Activated T-cell treated with anti-CD3 and anti-CD28 coated beads, Interleukin-2, amount 50 U/mL, for 1 hour (primary cell): ENCODE data around the gene COPB1.

Experiments used
- DNase-seq: peaks from one replicate; pipeline ENCODE4 v3.0.0-alpha.2; 2020

COPB1 gene

GRCh38 chr11:14422052-14422813 is 77.4 kb downstream of the COPB1 start:
- DNase-seq, result no peak

DNA sequence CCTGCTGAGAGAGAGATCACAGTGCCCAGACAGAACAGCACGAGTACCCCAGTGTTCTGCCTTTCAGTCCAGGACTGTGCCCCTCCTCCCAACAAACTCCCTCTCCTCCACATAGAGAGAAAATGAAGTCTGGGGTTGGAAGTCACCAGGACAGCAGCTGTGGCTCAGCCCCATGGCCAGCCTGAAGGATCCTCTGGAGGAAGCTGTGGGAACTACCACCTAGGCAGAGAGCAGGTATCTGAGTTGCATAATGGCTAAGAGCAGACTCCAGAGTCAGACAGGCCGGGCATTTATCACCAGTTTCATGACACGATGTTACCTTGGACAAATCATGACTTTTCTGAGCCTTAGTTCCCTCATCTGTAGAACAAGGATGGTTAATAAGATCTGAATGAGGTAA is 79.4 kb downstream of the COPB1 start:
- no peak for DNase-seq

DNA sequence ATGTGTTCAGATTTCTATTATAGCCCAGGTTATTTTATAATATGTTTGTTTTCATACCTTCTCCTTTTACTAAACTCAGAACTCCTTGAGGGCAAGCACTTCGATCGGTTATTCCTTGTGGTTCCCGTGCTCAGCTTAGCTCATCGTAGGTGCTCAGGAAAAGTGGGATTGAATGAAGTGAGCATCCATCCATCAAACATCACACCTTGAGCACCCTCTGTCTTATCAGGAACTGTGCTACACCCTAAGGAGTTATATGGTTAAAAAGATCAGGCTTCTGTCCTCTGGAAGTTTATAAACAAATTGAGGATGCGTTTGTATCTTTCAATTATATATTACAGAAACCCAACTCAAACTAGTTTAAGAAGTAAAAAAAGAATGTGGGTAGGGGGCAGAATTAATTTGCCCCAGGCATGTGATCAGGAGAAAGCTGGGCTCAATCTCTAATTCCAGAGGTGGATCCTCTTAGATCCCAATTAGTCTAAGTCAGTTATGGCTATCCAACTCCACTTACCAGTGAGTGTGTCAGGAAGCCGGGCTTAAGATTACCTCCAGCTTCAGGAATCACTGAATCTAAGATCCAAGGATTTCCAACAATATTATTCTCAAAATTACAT is 80.7 kb downstream of the COPB1 start:
- DNase-seq, result no peak

- DNase-seq, result no peak
These were observed 81.8 kb downstream of the COPB1 start for GRCh38 chr11:14417617-14418374.

DNA sequence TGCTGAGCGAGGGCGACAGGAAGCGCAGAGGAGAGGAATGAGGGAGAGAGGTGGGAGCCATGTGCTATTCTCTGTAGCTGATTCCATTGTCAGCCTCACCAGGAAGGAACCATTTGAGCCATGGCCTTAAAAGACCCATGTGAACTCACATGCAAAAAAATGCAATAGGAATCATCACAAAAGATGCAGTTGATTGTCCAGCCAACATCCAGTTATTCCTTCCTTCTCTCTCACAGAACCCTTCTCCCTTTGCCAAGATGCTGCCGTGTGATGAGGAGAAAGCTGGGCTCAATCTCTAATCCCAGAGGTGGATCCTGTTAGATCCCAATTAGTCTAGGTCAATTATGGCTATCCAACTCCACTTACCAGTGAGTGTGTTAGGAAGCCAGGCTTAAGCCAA is 82.4 kb downstream of the COPB1 start:
- no peak for DNase-seq

GRCh38 chr11:14414470-14415461 is 84.8 kb downstream of the COPB1 start:
- peak; percentile 55 for DNase-seq

GRCh38 chr11:14413307-14414069 is 86.1 kb downstream of the COPB1 start:
- DNase-seq, result no peak

DNA sequence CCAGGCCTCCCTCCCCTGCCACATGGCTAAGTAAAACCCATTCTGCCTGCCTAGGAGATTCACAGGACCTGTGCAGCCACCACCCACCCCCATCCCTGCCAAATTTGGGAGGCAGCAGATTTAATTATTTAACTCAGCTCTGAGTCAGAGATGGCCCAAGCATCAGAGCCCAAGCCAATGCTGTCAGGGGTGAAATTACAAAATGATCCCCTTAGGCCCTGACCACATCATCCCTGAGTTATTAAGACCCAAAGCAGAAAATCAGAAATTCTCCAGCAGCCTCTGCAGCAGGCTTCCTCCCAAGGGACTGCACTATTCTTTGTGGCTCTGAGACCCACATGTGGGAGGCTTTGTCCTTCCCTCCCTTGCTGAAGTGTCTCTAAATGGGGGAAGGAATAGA is 87.8 kb downstream of the COPB1 start:
- DNase-seq, result no peak

- no peak for DNase-seq
These were observed 89.7 kb downstream of the COPB1 start for GRCh38 chr11:14409891-14410290.

GRCh38 chr11:14408612-14409011 is 91.0 kb downstream of the COPB1 start:
- no peak for DNase-seq
